NCI-H2081 (cell line): ENCODE measurements around the gene NMS.

Source experiments
- DNase-seq, 2 experiments: peaks; one replicate each; lab custom pipeline; 2025; lab: John Stamatoyannopoulos, UW

The NMS gene, protein sequence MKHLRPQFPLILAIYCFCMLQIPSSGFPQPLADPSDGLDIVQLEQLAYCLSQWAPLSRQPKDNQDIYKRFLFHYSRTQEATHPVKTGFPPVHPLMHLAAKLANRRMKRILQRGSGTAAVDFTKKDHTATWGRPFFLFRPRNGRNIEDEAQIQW

DNA sequence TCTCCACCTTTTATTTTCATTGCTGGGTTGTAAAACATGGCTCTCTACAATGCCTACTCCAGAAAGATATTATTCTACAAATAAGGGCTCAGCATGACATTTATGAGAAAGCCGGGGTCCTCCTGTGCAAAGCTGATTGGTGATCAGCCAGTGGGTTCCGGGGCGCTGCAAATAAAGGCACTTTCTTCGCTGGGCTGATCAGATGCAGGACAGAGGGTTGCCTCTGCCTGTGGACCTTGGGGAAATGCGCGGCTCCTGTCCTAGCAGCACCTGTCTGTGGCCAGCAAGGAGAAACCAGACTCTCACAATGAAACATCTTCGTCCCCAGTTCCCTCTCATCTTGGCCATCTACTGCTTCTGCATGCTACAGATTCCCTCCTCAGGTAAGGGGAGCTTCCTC lies at the start of gene NMS:
Gene NMS, plus strand, starts transcription at position 301 of the 400 bp plus-strand sequence. Its CDS starts 7 bp downstream, at position 308.
- DNase-seq = no peak

DNA sequence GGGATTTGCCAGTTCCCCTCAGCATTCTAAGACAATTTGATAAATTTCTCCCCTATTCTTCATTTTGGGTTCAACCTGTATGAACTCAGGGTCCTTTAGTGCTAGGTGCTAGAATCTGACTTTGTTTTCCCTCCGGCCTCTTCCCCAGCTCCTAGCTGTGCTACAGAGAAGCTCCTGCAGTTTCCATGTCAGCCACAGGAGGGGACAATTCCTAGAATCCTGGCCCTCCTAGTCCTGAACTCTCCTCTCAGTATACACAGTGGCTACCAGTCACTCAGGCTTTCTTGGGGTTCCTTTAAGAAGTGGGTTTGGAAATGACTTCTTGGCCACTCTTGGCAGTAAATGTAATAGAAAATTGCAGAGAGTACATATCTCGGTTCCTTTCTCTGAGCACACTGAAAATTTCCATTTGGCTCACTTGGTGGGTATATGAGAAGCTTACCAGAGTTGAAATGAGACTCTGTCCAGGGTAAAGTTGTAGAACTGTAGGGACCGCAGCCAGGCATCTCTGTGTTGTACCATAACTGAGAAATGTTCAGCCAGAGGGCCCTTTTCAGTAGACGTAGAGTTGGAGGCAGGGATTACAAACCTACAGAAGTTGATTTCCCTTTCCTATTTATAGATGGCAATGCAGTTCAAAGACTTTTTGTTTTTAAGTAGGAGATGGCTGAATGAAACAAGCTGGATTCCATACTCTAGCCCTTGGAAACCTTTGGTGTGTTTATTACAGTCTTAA lies 47.8 kb upstream of the NMS start:
- DNase-seq = no peak

DNA sequence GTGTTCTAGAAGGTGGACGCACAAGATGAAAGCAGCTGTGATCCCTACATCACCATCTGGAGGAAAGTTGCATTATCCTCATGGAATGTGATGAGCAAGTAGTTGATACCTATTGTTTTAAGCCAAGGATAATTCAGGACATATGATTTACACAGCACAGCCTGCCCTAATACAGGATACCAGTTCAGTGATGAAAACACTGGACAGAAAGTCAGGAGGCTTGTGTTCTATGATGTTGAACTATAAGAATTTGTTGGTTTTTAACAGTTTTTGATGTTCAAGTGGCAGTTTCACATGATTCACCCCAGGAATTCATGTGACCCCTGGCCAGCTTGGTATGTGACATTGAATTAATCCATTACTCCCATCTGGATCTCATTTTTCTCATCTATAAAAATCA lies 46.7 kb upstream of the NMS start:
- DNase-seq = no peak

- no peak for DNase-seq
Measured at GRCh38 chr2:100424277-100424875, 45.9 kb upstream of the NMS start.

DNA sequence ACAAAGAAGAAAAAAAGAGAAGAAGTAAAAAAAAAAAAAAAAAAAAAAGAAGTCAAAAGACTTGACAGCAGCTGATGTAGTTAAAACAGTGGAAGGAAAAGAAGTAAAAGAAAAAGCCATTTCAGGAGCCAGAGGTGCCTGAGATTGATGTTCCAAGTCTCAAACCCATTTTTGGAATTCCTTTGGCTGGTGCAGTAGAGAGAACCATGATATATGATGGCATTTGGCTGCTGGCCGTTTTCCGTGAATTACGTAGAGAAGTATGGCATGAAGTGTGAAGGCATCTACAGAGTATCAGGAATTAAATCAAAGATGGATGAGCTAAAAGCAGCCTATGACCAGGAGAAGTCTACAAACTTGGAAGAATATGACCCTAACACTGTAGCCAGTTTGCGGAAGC lies 45.2 kb upstream of the NMS start:
- no peak for DNase-seq

- DNase-seq = no peak
Measured at GRCh38 chr2:100425573-100426383, 44.5 kb upstream of the NMS start.

DNA sequence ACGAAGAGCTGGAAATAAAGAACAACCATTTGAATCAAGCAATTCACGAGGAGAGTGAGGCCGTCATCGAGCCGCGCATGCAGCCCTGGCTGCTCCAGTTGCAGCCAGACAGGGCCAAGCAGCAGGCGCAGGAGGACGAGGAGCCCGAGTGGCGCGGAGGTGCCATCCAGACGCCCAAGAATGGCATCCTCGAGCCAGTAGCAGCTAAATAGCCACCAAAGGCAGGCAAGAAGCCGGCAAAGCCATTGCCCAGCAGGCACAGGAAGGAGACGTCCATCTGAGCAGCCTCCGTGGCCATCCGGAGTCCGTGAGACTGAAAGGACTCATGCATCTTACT lies 43.9 kb upstream of the NMS start:
- DNase-seq = no peak

GRCh38 chr2:100427111-100427510 lies 43.2 kb upstream of the NMS start:
- DNase-seq = no peak

DNA sequence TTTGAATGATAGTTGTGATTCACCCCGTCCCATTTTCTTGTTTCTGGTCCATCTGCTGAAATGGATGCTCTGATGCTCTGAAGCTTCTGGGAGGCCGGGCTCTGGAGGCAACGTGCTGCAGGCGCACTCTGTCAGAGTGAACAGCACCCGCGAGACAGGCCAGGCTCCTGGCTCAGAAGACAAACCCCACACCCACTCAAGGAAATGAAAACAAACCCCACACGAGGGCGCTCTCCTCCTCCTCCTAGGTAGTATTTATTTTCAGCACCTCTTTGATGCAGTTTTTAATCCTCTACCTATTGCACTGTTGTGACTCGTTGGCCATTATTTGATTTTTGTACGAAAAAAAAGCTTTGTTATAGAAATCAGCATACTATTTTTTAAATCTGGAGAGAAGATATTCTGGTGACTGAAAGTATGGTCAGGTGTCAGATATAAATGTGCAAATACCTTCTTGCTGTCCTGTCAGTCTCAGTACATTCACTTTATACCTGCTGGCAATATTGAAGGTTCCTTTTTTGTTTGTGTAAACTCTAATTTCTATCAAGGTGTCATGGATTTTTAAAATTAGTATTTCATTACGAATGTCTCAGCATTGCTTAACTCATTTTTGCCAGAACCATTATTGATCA lies 42.5 kb upstream of the NMS start:
- DNase-seq = peak in 1 of 2 experiments; percentile 51

- DNase-seq = no peak
Measured at GRCh38 chr2:100429726-100430125, 40.6 kb upstream of the NMS start.

GRCh38 chr2:100437751-100438150 lies 32.5 kb upstream of the NMS start:
- DNase-seq = no peak

- DNase-seq = peak in 1 of 2 experiments; percentile 27
Measured at GRCh38 chr2:100446696-100447095, 23.6 kb upstream of the NMS start.

DNA sequence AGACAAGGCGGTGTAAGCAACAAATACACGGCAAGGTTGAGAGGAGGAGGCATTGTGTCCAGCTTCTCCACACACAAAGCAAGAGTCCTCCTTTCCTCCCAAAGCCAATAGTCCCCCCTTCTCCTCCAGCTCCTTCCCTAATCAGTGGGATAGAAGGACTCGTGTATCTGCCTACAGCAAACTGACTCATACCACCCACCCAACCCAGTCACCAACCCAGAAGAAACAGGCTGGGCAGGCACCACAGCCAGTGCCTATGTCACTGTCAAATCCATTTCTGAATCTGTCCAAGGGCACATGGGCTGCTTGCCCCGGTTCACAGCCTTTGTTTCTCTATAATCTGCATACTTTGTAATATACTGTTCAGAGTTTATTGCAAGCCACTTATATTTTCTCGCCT lies 19.2 kb upstream of the NMS start:
- DNase-seq = no peak

- DNase-seq = no peak
Measured at GRCh38 chr2:100451734-100452133, 18.5 kb upstream of the NMS start.

- no peak for DNase-seq
Measured at GRCh38 chr2:100453853-100454252, 16.4 kb upstream of the NMS start.

GRCh38 chr2:100456357-100456756 lies 13.9 kb upstream of the NMS start:
- peak in 1 of 2 experiments; percentile 5 for DNase-seq

DNA sequence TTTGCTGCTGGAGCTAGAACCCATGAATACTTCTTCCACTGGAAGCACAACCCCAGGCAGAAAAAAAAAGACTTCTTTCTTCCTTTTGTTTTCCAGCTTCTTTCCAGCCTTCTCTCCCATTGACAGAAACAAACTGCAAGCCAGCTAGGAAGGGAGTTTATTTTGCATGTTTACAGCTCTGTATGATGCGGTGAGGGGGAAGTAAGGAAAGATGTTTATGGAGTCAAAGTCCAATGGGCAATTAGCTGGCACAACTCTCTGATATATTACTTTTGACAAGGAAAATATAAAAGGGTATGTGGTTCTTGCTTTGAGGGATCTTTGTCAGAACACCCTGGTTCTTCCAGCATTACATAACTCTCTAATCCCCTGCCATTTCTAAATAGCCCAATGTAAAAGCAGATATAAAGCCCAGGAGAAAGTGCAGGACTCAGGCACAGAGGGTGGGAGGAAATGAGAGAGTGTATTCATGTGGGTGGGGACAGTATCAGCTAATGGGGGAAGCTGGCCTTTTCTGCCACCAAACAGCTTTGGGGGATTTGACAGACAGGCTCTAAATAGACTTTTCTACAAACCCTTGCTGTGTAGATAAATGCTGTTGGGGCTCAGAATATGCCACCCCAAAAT lies 9.3 kb upstream of the NMS start:
- DNase-seq = no peak

DNA sequence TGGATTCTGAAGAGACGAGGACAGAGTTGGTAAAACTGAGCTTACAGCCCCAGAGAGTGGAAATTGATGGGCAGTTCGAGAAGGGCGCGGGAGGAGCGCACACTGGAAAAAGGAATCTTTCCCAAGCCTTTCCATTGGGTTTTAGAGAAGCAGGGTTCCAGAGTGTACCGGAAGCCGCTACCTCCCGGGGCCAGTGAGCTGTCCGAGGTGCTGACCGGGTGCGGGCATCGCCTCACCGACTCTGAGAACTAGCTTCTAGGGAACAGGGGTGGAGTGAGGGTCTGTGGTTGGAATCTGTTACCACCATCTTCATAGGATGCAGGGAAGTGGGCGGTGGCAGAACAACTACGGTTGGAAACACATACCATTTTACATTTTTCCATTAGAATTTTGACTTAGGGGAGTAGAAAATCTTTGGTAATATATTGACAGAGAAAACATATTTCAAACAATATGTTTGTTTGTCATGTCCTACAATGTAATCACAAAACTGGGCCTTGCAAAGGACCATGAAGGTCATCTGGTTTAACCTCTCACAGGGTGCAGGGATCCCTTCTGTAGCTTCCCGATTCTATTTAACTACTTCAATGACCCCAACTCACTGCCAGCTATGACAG lies 724 bp downstream of the NMS start:
- DNase-seq = no peak

DNA sequence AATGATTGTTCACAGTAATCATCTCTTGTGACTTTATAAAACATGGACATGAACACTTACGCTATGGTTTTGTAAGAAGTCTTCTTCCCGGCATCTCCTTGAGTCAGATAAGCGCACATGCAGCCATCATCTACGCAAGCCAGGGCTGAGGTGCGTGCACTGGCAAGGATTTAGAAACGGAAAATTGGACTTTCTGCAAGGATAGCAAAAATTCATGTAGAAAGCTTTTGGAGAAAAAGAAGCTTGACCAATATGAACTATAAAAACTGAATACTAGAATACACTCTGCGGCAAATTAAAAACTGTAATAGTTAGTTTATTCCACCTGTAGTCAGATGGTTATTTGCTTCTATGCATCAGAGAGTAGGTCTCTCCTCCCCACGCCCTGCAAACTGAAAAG lies 6.3 kb downstream of the NMS start:
- no peak for DNase-seq

DNA sequence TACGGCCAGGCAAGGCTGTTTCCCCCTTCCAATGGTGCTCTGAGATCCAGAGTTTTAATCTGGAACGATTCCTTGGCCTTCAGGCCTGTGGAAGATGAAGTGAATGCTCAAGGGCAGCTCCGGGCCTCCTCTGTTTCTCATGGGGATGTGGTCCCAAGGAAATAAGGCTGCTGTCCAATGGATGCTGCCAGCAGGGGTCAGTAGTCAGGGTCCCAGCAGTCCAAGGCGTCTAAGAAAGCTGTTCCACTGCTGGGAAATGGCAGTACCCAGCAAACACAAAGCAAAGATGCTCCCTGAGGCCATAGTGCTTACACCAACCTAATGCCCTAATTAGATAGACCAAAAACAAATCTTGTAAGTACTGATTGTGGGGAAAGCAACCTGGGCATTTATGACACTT lies 12.5 kb downstream of the NMS start:
- DNase-seq = peak in 1 of 2 experiments; percentile 1

DNA sequence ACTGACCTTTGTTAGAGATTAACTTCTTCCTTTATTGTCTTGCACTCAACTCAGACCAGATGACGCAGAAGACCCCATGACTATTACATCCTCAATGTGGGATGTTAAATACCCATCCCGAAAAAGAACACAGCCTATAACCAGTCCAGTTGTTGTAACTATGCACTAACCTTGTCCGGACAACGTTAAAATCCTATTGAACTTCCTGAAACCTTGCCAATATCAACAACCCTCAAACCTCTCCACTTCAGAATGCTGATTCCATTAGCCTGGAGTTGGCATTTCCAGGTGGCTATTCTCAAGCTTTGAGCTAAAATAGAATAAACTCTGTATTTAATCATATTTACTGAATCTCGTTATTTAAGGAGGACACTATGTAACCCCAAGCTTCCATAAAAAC lies 13.6 kb downstream of the NMS start:
- DNase-seq = no peak
